ENCODE measurements around the gene DUSP3. TPM values are rescaled to one million over a fixed set of nuclear protein-coding genes. Genes with fewer than 3 reads are reported as not detected.
A peak's percentile ranks its signal among the peaks of the same experiment; 100 is the strongest.

DUSP3 gene
- total RNA-seq, 4 donors from 2014 or later = 38.6 to 50.1 (median 41.2) TPM

- Histone ChIP-seq H3K36me3 (peaks cover 0 to 53% (median 0%) of the 10 kb centered on the region in 3 donors), H3K9me3 (no peaks in the 10 kb centered on the region), H3K27me3 (no peaks in the 10 kb centered on the region), H3K4me1 (no peaks in the 10 kb centered on the region), H3K27ac (peak overlapping the region in 1 of 4 donors; percentile 34), H3K4me3 (no peak overlapping the region)
- DNase-seq (ENCODE audit: low spot score in 2 of 2) = no peak
- no peak for TF ChIP-seq EP300 (IDR thresholded peaks at IDR 0.05)
- no peak for TF ChIP-seq CTCF (IDR thresholded peaks at IDR 0.05)
- TF ChIP-seq POLR2A (IDR thresholded peaks at IDR 0.05) = no peak
- WGBS, 2 donors = 83 to 84% methylated on average over 10 of the region's 10 CpGs
These were observed 44.7 kb upstream of the DUSP3 start for GRCh38 chr17:43823350-43824084.

- no peaks in the 10 kb centered on the region for H3K4me1 ChIP-seq
- H3K36me3 ChIP-seq = peaks cover 0 to 51% (median 0%) of the 10 kb centered on the region in 3 donors
- no peak for DNase-seq (ENCODE audit: low spot score in 2 of 2)
- WGBS, 2 donors = 88 to 92% methylated on average over 5 of the region's 5 CpGs
- TF ChIP-seq EP300 (IDR thresholded peaks at IDR 0.05) = no peak
- TF ChIP-seq CTCF (IDR thresholded peaks at IDR 0.05) = no peak
- no peak for TF ChIP-seq POLR2A (IDR thresholded peaks at IDR 0.05)
- H3K9me3 ChIP-seq = no peaks in the 10 kb centered on the region
- no peak overlapping the region for H3K27ac ChIP-seq
- no peaks in the 10 kb centered on the region for H3K27me3 ChIP-seq
- no peak overlapping the region for H3K4me3 ChIP-seq
These were observed 43.9 kb upstream of the DUSP3 start for GRCh38 chr17:43822570-43823190.

GRCh38 chr17:43820759-43821158, 42.0 kb upstream of the DUSP3 start:
- H3K9me3 ChIP-seq = no peaks in the 10 kb centered on the region
- TF ChIP-seq EP300 (IDR thresholded peaks at IDR 0.05) (no peak), POLR2A (IDR thresholded peaks at IDR 0.05) (no peak), CTCF (IDR thresholded peaks at IDR 0.05) (no peak)
- WGBS, 2 donors = 91 to 93% methylated on average over 11 to 13 of the region's 14 CpGs
- no peak for DNase-seq (ENCODE audit: low spot score in 2 of 2)
- H3K4me3 ChIP-seq = no peak overlapping the region
- no peak overlapping the region for H3K27ac ChIP-seq
- H3K27me3 ChIP-seq = no peaks in the 10 kb centered on the region
- no peaks in the 10 kb centered on the region for H3K4me1 ChIP-seq
- peaks cover 0 to 60% (median 0%) of the 10 kb centered on the region in 3 donors for H3K36me3 ChIP-seq

GRCh38 chr17:43818966-43819365, 40.2 kb upstream of the DUSP3 start:
- no peak for TF ChIP-seq EP300 (IDR thresholded peaks at IDR 0.05)
- TF ChIP-seq POLR2A (IDR thresholded peaks at IDR 0.05) = no peak
- no peak for TF ChIP-seq CTCF (IDR thresholded peaks at IDR 0.05)
- H3K36me3 ChIP-seq = peaks cover 0 to 49% (median 0%) of the 10 kb centered on the region in 3 donors
- no peak for DNase-seq (ENCODE audit: low spot score in 2 of 2)
- H3K9me3 ChIP-seq = no peaks in the 10 kb centered on the region
- no peaks in the 10 kb centered on the region for H3K27me3 ChIP-seq
- no peak overlapping the region for H3K4me3 ChIP-seq
- no peak overlapping the region for H3K27ac ChIP-seq
- WGBS, 2 donors = 89 to 94% methylated on average over 5 of the region's 5 CpGs
- no peaks in the 10 kb centered on the region for H3K4me1 ChIP-seq

GRCh38 chr17:43817826-43818225, 39.0 kb upstream of the DUSP3 start:
- H3K4me3 ChIP-seq = no peak overlapping the region
- TF ChIP-seq CTCF (IDR thresholded peaks at IDR 0.05) (no peak), EP300 (IDR thresholded peaks at IDR 0.05) (no peak), POLR2A (IDR thresholded peaks at IDR 0.05) (no peak)
- H3K4me1 ChIP-seq = no peaks in the 10 kb centered on the region
- 87 to 93% methylated on average over 9 of the region's 9 CpGs for WGBS, 2 donors
- H3K27ac ChIP-seq = no peak overlapping the region
- no peak for DNase-seq (ENCODE audit: low spot score in 2 of 2)
- no peaks in the 10 kb centered on the region for H3K9me3 ChIP-seq
- peaks cover 0 to 53% (median 0%) of the 10 kb centered on the region in 3 donors for H3K36me3 ChIP-seq
- no peaks in the 10 kb centered on the region for H3K27me3 ChIP-seq

Measured in tibial nerve (tissue), 4 donors.